ENCODE measurements around the gene PSD4.

- TF ChIP-seq POLR2A (IDR thresholded peaks at IDR 0.05; ENCODE audit: low read depth, low read length) (no peak), POLR2AphosphoS5 (IDR thresholded peaks at IDR 0.05; ENCODE audit: low read depth, low read length) (no peak), TAF1 (IDR thresholded peaks at IDR 0.05; ENCODE audit: borderline replicate concordance, low read depth, low read length) (no peak)
Observed at GRCh38 chr2:113155331-113155730, 18.4 kb upstream of the PSD4 start.
